ENCODE data around the gene AARS1. TPM values are rescaled to one million over a fixed set of nuclear protein-coding genes. Genes with fewer than 3 reads are reported as not detected.
"Not testable (repeated sequence)": the region's sequence is repeated elsewhere in the genome, so short reads cannot be mapped to it uniquely, and the experiment has no call there.

AARS1 gene
- 111 TPM for total RNA-seq
- polyA plus RNA-seq (ENCODE audit: insufficient read depth, low read depth, low replicate concordance): 58.2 TPM
- long read RNA-seq, donor 1, transcript AARS-201 (21 exons, 3,477 nt): major isoform, 10 of 24 reads
- long read RNA-seq, donor 1, partial matches to known transcripts: 14 of 24 reads
- long read RNA-seq, donor 1, other reads (novel, unspliced or antisense): 0 of 24 reads
- long read RNA-seq, donor 2, transcript AARS-201 (21 exons, 3,477 nt): major isoform, 10 of 11 reads
- long read RNA-seq, donor 2, partial matches to known transcripts: 0 of 11 reads
- long read RNA-seq, donor 2, other reads (novel, unspliced or antisense): 0 of 11 reads
- long read RNA-seq, donor 3, transcript AARS-201 (21 exons, 3,477 nt): major isoform, 6 of 18 reads
- long read RNA-seq, donor 3, partial matches to known transcripts: 12 of 18 reads
- long read RNA-seq, donor 3, other reads (novel, unspliced or antisense): 0 of 18 reads
- long read RNA-seq, donor 4, partial matches to known transcripts: 5 of 8 reads
- long read RNA-seq, donor 4, other reads (novel, unspliced or antisense): 0 of 8 reads
- long read RNA-seq, donor 5, partial matches to known transcripts: 0 of 2 reads
- long read RNA-seq, donor 5, other reads (novel, unspliced or antisense): 0 of 2 reads
- long read RNA-seq, donor 6, partial matches to known transcripts: 0 of 1 reads
- long read RNA-seq, donor 6, other reads (novel, unspliced or antisense): 0 of 1 reads
- long read RNA-seq, donor 7, transcript AARS-201 (21 exons, 3,477 nt): major isoform, 102 of 163 reads
- long read RNA-seq, donor 7, partial matches to known transcripts: 39 of 163 reads
- long read RNA-seq, donor 7, other reads (novel, unspliced or antisense): 22 of 163 reads
- long read RNA-seq, donor 8, partial matches to known transcripts: 5 of 6 reads
- long read RNA-seq, donor 8, other reads (novel, unspliced or antisense): 0 of 6 reads
- long read RNA-seq, donor 9, transcript AARS-201 (21 exons, 3,477 nt): major isoform, 5 of 5 reads
- long read RNA-seq, donor 9, partial matches to known transcripts: 0 of 5 reads
- long read RNA-seq, donor 9, other reads (novel, unspliced or antisense): 0 of 5 reads
- long read RNA-seq, donor 10: 0 reads

- peak; percentile 8 for FAIRE-seq
- TF ChIP-seq CTCF (IDR thresholded peaks at IDR 0.05; ENCODE audit: borderline replicate concordance, extremely low read depth, insufficient read depth): no peak
- no peaks in the 10 kb centered on the region for H3K9me3 ChIP-seq (ENCODE audit: control insufficient read depth in 2 of 3, insufficient read depth in 1 of 3, low read length in 3 of 3)
- H3K36me3 ChIP-seq (ENCODE audit: control insufficient read depth in 2 of 3, insufficient read depth in 3 of 3, low read length in 3 of 3): no peaks in the 10 kb centered on the region
- H3K4me3 ChIP-seq (ENCODE audit: low read length in 3 of 3): peak within 1 kb of the TSS; percentile 91 to 95 (median 93)
- peak within 1 kb of the TSS; percentile 91 to 92 for H3K27ac ChIP-seq (ENCODE audit: low read depth in 2 of 2, low read length in 2 of 2)
- H3K4me1 ChIP-seq (ENCODE audit: control insufficient read depth in 2 of 3, insufficient read depth in 2 of 3, low read depth in 1 of 3, low read length in 3 of 3): no peaks in the 10 kb centered on the region
- intact Hi-C loops (cut with DNase I): no loop called here
- peak within 1 kb of the TSS; percentile 82 to 89 (median 85) for H3K9ac ChIP-seq (ENCODE audit: low read length in 3 of 3)
- H3K27me3 ChIP-seq (ENCODE audit: control insufficient read depth, insufficient read depth, low read length): no peaks in the 10 kb centered on the region
- DNase-seq: peak; percentile 99 to 100 (median 99)
Measured at GRCh38 chr16:70289229-70290094, at the start of gene AARS1. Gene AARS1 (minus strand): TSS chr16:70289506. CDS start chr16:70282763, 6,743 bp downstream.

- peak in 1 of 5 donors; percentile 2 for DNase-seq
- FAIRE-seq: no peak
- H3K27me3 ChIP-seq (ENCODE audit: control insufficient read depth, insufficient read depth, low read length): no peaks in the 10 kb centered on the region
- no peaks in the 10 kb centered on the region for H3K9me3 ChIP-seq (ENCODE audit: control insufficient read depth in 2 of 3, insufficient read depth in 1 of 3, low read length in 3 of 3)
- H3K27ac ChIP-seq (ENCODE audit: low read depth in 2 of 2, low read length in 2 of 2): no peak overlapping the region
- peaks cover 2 to 16% (median 8%) of the 10 kb centered on the region in 3 donors for H3K36me3 ChIP-seq (ENCODE audit: control insufficient read depth in 2 of 3, insufficient read depth in 3 of 3, low read length in 3 of 3)
- intact Hi-C loops (cut with DNase I): no loop called here
- H3K4me1 ChIP-seq (ENCODE audit: control insufficient read depth in 2 of 3, insufficient read depth in 2 of 3, low read depth in 1 of 3, low read length in 3 of 3): no peaks in the 10 kb centered on the region
- TF ChIP-seq CTCF (IDR thresholded peaks at IDR 0.05; ENCODE audit: borderline replicate concordance, extremely low read depth, insufficient read depth): no peak
- no peak overlapping the region for H3K9ac ChIP-seq (ENCODE audit: low read length in 3 of 3)
- no peak overlapping the region for H3K4me3 ChIP-seq (ENCODE audit: low read length in 3 of 3)
Measured at GRCh38 chr16:70337814-70338213, 48.5 kb upstream of the AARS1 start.

GRCh38 chr16:70332728-70333127 lies 43.4 kb upstream of the AARS1 start:
- H3K27me3 ChIP-seq (ENCODE audit: control insufficient read depth, insufficient read depth, low read length); H3K27ac ChIP-seq (ENCODE audit: low read depth in 2 of 2, low read length in 2 of 2); FAIRE-seq; H3K9ac ChIP-seq (ENCODE audit: low read length in 3 of 3); DNase-seq; H3K9me3 ChIP-seq (ENCODE audit: control insufficient read depth in 2 of 3, insufficient read depth in 1 of 3, low read length in 3 of 3); H3K4me1 ChIP-seq (ENCODE audit: control insufficient read depth in 2 of 3, insufficient read depth in 2 of 3, low read depth in 1 of 3, low read length in 3 of 3); intact Hi-C loops (cut with DNase I); H3K4me3 ChIP-seq (ENCODE audit: low read length in 3 of 3): not testable (repeated sequence)
- H3K36me3 ChIP-seq (ENCODE audit: control insufficient read depth in 2 of 3, insufficient read depth in 3 of 3, low read length in 3 of 3): peaks cover 2 to 28% (median 12%) of the 10 kb centered on the region in 3 donors
